GM19351 (cell line): ENCODE data around the gene PPM1H.
"Not testable (repeated sequence)": the region's sequence is repeated elsewhere in the genome, so short reads cannot be mapped to it uniquely, and the experiment has no call there.

Source experiments
- ATAC-seq: cut with Tn5 transposase; IDR thresholded peaks from one replicate; pipeline ENCODE4 v1.9.1; 2021; ENCODE audit warnings: mild to moderate bottlenecking, moderate library complexity; ENCODE audit not compliant: unreplicated experiment

PPM1H gene

DNA sequence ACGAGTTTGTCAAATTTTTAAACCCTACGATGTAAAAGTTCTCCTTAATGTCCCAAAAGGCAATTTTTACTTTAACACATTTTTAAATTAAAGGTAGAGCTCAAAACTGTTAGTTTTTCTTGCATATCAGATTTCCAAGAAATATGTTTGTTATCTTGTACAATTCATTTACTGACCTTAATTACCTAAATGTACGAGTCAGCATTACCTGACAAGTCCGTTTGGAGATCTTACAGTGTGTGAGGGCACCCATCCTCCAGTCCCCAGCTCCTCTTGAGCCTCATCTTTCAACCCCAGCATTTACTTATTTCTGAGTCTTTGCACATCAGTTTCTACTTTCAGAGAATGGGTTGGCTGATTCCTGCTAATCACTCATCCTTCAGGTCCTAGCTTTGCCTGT is 23.7 kb downstream of the PPM1H start:
- no peak for ATAC-seq

DNA sequence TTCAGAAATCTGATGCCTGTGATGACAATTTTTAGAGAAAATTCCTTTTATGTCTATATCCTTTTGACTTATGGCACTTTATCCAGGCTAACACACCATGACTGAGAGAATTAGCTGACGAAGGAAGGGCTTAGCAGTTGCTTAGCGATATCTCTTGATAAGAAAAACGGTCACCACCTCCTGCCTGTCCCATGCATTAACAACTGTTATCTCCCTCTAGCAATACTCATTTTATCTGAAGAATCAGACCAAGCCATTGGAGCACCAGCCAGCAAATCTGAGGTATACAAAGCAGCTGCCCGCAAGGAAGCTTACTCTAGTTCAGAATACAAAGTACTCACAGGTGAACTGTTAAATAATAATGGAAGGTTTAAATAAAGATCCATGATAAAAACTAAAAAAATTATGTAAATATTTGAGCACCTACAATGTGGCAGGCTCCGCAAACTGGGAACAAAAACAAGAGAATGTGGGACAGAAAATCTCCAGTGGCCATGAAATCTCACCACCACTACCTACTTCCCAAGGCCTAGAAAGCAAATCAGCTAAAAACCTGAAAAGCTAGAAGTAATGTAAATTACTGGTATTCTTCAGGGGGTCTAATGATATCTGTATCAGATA is 24.3 kb downstream of the PPM1H start:
- no peak for ATAC-seq

DNA sequence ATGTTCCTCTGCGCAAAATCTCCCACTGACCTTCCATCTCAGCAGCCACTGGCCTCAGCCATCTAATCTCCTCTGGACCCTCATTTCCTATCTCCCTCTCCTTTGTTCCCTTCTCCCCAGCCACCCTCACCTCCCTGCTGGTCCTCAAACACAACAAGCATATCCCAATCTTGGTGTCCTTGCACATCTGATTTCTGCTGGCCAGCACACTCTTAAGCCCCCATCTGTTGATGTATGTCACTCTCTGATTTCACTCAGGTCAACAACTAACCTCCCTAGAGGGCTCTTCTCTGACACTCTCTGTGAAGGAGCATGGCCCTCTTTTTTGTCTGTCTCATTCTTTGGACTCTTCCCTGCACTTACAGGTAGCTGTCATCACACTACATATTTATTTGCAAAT is 25.6 kb downstream of the PPM1H start:
- ATAC-seq: no peak

DNA sequence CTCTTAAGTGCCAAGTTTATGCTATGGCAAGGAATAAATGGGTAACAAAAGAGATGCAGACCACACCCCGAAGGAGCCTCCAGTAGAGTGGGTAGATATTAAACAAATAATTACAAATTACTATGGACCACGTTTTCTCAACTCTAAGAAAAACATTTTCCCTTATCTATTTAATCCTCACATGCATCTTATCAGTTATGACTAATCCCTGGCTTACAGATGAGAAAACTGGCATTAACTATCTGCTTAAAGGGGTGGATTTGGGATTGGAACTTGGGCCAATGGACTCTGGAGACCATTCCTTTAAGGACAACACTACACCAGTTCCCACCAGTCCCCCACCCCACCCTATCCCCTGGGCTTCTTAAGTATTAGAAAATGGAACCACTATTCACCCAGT is 26.3 kb downstream of the PPM1H start:
- ATAC-seq: no peak

DNA sequence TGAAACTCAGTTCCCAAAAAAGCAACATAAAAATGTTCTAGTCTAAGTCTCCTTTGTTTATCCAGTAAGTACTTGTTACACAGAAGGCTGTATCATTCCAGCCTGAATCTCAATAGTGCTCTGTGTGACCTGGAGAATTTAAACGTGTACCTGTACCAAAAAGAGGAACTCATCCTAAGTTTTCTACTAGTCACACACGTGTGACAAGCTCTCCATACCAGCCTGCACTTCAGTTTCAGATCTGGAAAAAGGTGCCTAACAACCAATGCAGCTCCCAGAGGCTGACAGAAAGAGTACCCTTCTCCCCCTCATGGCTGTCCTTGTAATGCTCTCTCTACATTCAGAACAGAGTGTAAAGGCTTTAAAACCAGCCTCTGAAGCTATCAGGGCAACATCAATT is 27.4 kb downstream of the PPM1H start:
- no peak for ATAC-seq

DNA sequence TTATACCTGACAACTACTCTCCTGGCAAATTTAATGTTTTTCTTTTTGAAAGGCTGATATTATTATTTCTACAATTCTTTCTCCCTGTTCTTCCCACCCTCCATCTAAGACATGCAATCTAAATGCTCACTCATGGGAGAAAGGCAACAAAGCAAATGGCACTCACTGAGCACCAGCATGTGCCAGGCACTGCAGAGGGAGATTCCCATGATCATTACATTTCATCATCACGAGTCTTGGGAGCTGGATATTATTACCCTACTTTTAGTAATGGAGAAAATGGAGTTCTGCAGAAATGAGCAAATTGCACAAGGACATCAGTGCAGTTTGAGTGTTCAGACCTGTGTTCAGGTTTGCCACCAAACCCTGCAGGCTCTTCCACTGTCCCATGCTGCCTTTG is 27.9 kb downstream of the PPM1H start:
- no peak for ATAC-seq

DNA sequence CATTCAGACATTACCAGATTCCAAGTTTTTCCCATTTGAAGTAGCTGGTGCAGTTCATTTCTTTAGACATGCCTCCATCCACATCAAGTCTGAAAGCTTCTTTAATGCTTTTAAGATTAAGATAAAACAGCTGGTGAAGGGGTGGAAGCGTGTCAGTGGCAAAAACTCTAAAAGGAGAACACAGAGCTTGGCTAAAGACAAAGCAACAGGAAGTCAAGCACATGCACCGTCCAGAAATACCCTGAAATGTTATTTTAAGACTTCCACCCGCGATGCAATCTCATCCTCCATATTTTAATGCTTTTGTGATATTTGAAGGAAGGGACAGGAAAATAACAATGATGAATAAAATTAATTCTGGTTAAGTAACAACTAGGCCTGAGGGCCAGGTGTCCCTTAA is 31.8 kb downstream of the PPM1H start:
- no peak for ATAC-seq

DNA sequence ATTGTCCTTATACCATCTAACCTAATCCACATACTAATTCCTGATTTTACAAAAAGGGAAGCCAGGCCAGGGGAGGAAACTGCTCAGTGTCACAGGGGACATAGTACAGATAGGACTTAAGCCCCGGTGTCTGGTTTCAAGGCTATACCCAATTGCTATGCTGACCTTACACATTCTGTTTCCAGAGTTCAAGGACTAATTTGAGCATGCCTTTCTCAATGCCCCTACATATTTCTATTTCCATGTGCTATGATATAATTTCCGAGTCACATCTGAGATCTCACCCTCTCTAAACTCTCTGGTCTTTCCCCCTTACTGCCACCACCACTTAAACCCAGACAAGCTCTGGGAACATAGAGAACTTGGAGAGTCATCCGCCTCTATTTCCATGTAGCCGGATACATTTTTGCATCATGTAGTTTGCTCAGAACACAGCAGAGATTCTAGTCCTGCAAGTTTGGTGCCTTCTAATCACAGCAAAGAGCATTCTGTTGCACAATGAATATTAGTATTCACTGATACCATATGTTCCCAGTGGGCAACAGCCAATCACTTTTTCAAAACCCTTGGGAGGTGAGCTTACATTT is 34.2 kb downstream of the PPM1H start:
- ATAC-seq: no peak

DNA sequence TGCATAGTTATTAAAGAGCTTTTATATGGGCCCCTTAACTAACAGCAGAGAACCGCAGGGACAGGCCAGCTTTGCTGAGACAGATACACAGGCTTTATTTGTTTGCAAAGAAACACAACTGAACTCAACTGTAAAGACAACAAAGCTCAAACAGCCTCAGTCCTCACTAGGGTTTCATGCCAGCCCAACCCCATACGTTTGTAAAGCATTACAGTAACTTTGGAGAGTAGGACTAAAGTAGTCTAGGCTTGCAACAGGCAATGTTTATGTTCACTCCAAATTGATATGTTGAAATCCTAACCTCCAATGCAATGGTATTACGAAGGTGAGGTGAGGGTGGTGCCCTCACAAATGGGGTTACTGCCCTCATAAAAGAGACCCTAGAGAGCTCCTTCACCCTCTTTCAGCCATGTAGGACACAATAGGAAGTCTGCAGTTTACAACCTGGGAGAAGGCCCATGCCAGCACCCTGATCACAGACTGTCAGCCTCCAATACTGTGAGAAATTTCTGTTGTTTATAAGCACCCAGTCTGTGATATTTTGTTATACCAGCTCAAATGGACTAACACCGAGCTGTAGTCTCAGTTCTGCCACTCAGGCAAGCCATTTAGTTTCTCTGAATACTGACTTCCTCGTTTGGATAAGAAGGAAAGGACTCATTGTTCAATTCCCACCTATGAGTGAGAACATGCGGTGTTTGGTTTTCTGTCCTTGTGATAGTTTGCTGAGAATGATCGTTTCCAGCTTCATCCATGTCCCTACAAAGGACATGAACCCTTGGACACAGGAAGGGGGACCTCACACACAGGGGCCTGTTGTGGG is 35.2 kb downstream of the PPM1H start:
- no peak for ATAC-seq

DNA sequence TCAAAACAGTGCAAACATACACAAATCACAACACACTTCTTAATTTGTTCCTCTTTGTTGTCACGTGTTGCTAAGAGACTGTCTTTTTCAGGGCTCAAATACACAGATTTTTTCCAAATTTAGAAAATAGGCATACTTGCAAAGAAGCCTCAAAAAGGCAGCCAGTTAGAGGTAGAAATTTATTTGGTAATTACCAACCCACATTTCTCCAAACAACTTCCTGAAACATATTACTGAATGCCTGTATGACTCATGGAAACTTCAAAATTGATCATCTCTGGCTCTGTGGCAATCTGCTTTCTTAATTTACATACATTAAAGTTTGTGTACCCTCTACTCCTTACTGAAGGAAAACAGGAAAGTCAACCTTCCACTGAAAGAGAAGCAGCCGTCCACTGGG is 36.4 kb downstream of the PPM1H start:
- no peak for ATAC-seq

DNA sequence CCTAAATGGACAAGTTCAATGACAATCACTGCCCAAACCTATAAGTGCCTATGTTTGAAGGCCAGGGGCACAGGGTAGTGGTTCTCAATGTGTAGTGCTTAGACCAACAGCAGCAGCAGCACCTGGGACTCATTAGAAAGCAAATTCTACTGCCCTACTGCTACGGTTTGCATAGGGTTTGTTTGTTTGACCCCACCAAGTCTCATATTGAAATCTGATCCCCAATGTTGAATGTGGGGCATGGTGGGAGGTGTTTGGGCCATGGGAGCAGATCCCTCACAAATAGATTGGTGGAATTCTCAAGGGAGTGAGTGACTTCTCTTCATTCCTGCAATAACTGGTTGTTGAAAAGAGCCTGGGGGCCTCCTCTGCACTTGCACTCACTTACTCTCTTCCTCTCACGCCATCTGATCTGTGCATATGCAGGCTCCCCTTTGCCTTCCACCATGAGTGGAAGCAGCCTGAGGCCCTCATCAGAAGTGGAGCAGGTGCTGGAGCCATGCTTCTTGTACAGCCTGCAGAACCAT is 39.5 kb downstream of the PPM1H start:
- no peak for ATAC-seq

DNA sequence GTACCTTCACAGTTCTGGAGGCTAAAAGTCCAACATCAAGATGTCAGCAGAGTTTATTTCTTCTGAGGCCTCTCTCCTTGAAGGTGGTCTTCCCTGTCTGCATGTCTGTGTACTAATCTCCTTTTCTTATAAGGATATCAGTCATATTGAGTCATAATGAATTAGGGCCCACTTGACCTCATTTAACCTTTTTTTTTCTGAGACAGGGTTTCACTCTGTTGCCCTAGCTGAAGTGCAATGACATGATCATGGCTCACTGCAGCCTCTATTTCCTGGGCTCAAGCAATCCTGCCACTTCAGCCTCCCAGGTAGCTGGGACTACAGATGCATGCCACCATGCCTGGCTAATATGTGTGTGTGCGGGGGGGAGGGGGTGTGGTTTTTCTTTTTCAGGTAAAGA is 41.7 kb downstream of the PPM1H start:
- ATAC-seq: no peak

DNA sequence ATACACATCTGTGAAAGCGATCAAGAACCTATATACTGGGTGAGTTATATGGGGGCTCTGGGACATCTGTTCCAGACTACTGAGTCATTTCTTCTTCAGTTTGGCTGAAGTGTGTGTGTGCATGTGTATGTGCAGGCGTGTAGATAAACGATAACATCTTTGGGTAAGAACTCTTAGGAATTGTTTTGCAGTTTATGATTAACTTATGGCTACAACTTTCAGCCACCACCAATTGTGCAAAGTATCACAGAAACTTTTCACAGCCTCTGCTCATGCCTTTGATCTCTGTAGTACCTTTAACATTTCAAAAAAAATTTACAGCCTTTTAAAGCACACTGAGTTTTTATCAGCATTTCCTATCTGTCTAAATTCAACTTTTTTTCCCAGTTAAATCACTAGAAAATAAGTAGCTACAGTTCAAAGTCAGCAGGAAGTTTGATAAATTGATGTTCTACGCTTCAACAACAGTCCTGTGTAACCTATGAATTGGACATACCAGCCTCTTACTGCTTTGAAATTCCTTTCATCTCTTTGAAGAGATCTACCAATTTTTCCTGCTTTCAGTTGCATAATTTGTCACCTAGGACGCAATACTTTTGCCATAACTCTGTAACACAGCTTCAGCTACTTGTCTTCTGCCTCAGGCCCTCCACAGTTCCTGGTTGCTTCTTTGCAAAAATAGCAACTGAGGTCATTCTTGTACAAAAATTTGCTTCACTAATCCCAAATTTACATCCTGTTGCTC is 43.0 kb downstream of the PPM1H start:
- ATAC-seq: no peak

DNA sequence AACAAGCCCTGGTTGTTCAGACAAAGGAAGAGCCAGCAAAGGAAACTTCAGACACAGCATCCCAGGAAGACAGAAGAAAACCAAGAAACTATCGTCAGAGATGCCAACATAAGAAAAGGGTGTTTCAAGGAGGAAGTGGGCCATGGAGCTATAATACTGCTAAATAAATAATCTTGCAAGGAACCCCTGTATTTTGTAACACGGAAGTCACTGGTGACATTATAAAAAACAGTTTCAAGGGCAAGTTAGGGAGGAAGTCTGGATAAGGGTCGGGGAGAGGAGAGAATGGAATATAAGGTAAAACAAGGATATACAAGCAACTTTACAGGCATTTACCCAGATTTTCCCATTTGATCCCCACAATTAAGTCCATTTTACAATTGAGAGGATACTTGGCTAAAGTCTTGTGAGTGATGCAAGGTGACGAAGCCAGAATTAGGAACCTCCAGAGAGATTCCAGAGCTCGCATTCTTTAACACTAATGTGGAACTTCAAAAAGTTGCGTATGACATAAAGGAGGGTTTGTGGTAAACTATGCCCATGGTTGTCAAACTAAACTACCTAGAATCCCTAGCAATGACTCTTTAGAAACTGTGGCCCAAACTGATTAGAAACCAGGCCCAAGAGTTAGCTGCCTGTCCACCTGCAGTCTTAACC is 46.4 kb downstream of the PPM1H start:
- ATAC-seq: no peak

DNA sequence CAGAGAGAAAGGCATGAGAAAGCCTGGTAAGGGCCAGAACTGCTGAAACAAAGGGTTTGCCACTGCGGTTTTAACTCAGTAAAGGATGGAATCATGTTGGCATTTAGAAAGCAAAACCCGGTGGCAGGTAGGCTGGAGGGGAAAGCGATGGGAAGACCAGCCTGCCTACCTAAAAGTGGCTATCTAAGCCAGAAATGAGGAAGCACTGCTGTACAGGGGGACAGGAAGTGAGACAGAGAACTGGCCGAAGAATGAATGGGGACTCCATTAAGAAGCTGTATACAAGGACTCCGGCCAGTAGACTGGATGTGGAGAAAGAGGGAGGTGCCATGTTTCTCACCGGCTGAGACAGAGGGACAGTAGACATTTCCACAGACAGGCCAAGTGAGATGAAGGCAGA is 48.2 kb downstream of the PPM1H start:
- ATAC-seq: no peak

DNA sequence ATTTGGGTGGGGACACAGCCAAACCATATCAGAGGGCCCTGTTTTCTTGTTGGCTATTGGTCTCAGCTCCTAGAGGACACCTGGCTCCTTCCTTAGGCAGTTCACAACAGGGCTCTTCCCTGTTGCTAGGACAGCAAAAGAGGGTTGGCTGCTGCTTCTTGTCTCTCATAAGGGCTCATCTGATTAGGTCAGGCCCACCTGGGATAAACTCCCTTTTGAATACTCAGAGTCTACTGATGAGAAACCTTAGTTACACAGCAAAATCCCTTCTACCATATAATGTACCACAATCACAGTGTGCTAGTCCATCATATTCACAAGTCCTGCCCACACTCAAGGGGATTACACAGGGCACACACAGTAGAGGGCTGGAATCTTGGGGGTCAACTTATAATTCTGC is 49.7 kb downstream of the PPM1H start:
- no peak for ATAC-seq

DNA sequence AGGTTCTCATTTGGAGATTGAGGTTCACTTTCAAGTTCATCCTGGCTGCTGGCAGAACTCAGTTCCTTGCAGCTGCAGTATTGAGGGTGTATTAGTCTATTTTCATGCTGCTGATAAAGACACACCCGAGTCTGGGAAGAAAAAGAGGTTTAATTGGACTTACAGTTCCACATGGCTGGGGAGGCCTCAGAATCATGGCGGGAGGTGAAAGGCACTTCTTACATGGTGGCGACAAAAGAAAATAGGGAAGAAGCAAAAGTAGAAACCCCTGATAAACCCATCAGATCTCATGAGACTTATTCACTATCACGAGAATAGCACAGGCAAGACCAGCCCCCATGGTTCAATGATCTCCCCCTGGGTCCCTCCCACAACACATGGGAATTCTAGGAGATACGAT is 50.1 kb downstream of the PPM1H start:
- ATAC-seq: not testable (repeated sequence)

DNA sequence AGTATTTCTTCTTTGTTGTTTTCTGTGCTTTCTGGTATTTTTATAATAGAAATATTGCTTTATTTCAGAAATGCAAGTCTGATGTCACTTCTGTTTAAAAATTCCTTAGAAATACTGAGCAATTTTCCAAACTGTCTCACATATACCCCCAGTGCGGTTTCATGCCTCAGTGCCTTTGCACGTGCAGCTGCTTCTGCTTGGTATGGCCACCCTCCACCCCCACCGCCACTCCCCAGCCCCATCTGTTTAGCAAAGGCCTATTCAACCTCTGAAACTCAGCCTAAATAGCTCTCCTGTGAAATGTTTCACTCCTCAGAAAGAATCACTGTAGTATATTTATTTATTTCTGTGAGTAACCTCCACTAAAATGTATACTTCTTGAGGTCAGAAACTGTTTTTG is 52.3 kb downstream of the PPM1H start:
- peak; percentile 49 for ATAC-seq

DNA sequence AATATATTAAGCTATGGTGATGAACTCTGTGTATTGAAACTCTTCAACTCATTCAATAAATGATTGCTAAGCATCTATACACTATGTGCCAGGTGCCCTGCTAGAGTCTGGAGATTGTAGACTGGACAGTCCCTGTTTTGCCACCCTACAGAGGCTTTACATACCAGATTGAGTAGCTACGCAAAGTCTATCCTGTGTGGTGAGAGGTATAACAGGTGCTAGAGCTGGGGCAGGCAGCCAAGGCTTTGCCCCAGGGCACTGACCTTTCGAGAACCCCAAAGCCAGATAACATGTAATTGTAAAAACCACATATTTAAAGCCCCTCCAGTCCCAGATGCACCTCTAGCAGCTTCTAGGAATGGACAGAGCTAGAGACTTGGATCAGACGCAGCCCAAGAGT is 52.8 kb downstream of the PPM1H start:
- no peak for ATAC-seq

DNA sequence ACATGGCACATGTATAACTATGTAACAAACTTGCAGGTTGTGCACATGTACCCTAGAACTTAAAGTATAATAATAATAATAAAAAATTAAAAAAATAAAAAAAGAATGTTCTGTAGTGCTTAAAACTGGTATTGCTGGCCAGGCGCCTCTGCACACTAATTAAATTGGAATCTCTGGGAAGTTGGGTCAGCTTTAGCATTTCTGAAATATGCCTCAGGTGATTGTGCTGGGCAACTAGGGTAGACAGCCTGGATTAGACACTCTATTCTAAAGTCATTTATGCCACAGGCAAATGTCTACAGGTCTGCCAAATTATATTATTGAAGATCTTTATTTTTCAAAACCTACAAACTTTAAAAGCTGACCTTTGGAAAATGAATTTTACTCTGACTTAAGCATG is 55.3 kb downstream of the PPM1H start:
- no peak for ATAC-seq

DNA sequence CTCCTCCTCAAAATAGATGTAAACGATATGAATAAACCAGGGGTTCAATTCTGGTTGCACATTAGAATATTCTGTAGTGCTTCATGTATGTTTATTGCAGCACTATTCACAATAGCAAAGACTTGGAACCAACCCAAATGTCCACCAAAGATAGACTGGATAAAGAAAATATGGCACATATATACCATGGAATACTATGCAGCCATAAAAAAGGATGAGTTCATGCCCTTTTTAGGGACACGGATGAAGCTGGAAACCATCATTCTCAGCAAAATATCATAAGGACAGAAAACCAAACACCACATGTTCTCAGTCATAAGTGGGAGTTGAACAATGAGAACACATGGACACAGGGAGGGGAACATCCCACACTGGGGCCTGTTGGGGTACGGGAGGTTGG is 55.7 kb downstream of the PPM1H start:
- not testable (repeated sequence) for ATAC-seq
